Measurements from ENCODE around the gene UQCR11.

The UQCR11 gene

DNA sequence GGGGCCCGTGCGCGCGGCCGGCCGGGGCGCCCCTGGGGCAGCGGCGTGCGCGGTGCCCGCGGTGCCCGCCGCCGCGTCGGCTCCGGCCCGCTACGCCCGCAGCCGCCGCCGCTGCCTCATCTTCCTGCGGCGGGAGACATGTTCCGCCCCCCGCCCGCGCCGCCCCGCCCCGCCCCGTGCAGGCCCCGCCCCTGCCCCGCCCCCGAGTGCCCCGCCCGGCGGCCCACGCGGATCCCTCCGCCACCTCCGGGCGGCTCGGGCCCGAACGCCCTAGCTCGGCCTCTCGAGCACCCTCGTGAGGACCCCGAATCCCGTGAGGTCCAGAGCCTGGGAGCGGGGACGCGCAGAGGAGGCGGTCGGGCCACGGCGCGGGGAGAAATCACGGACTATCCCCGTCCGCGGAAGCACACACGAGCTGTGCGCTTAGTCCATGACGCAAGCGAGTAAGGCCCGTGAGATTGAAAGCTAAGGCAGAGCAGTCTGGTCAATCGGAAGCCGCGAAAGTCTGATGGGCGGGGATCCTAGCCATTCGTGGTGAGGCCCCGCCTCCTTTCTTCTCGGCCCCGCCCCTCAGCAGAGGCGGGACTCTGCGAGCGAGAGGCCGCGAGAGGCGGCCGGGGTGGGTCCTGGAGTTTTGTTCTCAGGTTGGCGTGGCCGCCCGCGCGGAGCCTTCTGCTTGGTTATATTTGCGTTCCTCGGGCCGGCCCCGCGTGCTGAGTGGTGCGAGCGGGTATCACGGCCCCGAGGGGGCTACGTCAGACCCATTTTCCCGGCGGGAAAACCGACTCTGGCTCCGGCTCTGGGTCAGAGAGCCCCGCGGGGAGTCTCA is 47.4 kb upstream of the UQCR11 start, which contains the start of gene TCF3:
Gene TCF3 (minus strand): TSS at position 145 of the 829 bp plus-strand sequence. CDS start 2,367 bp downstream, outside the sequence.
- TF ChIP-seq CREB1 (IDR thresholded peaks at IDR 0.05; ENCODE audit: low read depth), result peak; percentile 96
- no peak for TF ChIP-seq NFIC (IDR thresholded peaks at IDR 0.05)
- TF ChIP-seq, protein P1, sequence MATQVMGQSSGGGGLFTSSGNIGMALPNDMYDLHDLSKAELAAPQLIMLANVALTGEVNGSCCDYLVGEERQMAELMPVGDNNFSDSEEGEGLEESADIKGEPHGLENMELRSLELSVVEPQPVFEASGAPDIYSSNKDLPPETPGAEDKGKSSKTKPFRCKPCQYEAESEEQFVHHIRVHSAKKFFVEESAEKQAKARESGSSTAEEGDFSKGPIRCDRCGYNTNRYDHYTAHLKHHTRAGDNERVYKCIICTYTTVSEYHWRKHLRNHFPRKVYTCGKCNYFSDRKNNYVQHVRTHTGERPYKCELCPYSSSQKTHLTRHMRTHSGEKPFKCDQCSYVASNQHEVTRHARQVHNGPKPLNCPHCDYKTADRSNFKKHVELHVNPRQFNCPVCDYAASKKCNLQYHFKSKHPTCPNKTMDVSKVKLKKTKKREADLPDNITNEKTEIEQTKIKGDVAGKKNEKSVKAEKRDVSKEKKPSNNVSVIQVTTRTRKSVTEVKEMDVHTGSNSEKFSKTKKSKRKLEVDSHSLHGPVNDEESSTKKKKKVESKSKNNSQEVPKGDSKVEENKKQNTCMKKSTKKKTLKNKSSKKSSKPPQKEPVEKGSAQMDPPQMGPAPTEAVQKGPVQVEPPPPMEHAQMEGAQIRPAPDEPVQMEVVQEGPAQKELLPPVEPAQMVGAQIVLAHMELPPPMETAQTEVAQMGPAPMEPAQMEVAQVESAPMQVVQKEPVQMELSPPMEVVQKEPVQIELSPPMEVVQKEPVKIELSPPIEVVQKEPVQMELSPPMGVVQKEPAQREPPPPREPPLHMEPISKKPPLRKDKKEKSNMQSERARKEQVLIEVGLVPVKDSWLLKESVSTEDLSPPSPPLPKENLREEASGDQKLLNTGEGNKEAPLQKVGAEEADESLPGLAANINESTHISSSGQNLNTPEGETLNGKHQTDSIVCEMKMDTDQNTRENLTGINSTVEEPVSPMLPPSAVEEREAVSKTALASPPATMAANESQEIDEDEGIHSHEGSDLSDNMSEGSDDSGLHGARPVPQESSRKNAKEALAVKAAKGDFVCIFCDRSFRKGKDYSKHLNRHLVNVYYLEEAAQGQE (IDR thresholded peaks at IDR 0.05; ENCODE audit: low read depth), result no peak
- TF ChIP-seq TCF12 (IDR thresholded peaks at IDR 0.05; ENCODE audit: low read depth), result no peak
- TF ChIP-seq EP300 (IDR thresholded peaks at IDR 0.05; ENCODE audit: borderline replicate concordance), result peak; percentile 9; the same call in 1 of the 2 replicates
- peak; percentile 35; the same call in 1 of the 2 replicates for TF ChIP-seq YY1 (IDR thresholded peaks at IDR 0.05; ENCODE audit: low read depth)
- TF ChIP-seq TAF1 (IDR thresholded peaks at IDR 0.05; ENCODE audit: low read depth), result peak; percentile 91
- TF ChIP-seq TEAD4 (IDR thresholded peaks at IDR 0.05), result no peak
- TF ChIP-seq, protein P2, sequence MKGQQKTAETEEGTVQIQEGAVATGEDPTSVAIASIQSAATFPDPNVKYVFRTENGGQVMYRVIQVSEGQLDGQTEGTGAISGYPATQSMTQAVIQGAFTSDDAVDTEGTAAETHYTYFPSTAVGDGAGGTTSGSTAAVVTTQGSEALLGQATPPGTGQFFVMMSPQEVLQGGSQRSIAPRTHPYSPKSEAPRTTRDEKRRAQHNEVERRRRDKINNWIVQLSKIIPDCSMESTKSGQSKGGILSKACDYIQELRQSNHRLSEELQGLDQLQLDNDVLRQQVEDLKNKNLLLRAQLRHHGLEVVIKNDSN (IDR thresholded peaks at IDR 0.05), result 0 out of 2 replicates have a peak, but pooled peaks have one; percentile 24
- peak; percentile 67 for TF ChIP-seq EGR1 (IDR thresholded peaks at IDR 0.05)
- no peak for TF ChIP-seq RAD21 (IDR thresholded peaks at IDR 0.05; ENCODE audit: low read depth)
- TF ChIP-seq CEBPB (IDR thresholded peaks at IDR 0.05), result peak; percentile 65; the same call in 1 of the 2 replicates
- TF ChIP-seq ZBTB7A (IDR thresholded peaks at IDR 0.05; ENCODE audit: low read depth), result peak; percentile 96
- TF ChIP-seq, protein P3, sequence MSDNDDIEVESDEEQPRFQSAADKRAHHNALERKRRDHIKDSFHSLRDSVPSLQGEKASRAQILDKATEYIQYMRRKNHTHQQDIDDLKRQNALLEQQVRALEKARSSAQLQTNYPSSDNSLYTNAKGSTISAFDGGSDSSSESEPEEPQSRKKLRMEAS (IDR thresholded peaks at IDR 0.05), result peak; percentile 48; the same call in 1 of the 2 replicates
- no peak for TF ChIP-seq FOXM1 (IDR thresholded peaks at IDR 0.05; ENCODE audit: borderline replicate concordance, low read depth)

DNA sequence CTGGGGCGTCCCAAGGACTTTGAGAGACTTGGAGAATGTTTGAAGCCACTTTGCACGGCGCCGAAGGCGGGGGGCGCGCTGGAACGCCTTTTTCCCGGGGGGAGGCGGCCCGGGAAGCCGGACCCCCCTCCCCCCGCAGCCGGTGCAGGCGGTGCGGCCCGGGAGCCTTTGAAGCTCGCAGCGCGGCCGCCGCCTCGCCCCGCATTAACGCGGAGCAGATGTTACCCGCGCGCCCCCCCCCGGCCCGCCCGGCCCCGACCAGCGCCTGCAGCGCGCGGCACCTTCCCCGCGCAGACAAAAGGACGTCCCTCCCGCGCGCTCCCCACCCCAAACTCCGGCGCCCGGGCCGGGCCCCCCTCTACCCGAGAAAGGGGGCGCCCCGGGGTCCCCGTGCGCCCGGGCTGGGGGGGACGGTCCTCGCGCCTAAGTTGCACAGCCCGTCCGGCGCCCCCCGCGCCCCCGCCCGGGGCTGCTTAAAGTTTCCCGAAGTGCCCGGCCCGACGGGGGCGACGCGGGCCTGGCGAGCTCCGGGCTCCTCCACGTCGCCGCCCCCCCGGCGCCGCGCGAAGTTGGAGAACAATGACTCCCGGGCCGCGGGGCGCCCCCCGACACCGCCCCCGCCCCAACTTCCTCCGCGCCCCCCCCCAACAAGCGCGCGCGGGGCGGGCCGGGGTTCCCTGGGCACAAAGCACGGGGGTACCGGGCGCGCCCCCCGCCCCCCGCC is 46.5 kb upstream of the UQCR11 start:
- peak; percentile 93 for TF ChIP-seq ZBTB7A (IDR thresholded peaks at IDR 0.05; ENCODE audit: low read depth)
- TF ChIP-seq TEAD4 (IDR thresholded peaks at IDR 0.05), result peak; percentile 19; the same call in 1 of the 2 replicates
- TF ChIP-seq EGR1 (IDR thresholded peaks at IDR 0.05), result no peak; the same call in 1 of the 2 replicates
- TF ChIP-seq TCF12 (IDR thresholded peaks at IDR 0.05; ENCODE audit: low read depth), result 0 out of 2 replicates have a peak, but pooled peaks have one; percentile 15

DNA sequence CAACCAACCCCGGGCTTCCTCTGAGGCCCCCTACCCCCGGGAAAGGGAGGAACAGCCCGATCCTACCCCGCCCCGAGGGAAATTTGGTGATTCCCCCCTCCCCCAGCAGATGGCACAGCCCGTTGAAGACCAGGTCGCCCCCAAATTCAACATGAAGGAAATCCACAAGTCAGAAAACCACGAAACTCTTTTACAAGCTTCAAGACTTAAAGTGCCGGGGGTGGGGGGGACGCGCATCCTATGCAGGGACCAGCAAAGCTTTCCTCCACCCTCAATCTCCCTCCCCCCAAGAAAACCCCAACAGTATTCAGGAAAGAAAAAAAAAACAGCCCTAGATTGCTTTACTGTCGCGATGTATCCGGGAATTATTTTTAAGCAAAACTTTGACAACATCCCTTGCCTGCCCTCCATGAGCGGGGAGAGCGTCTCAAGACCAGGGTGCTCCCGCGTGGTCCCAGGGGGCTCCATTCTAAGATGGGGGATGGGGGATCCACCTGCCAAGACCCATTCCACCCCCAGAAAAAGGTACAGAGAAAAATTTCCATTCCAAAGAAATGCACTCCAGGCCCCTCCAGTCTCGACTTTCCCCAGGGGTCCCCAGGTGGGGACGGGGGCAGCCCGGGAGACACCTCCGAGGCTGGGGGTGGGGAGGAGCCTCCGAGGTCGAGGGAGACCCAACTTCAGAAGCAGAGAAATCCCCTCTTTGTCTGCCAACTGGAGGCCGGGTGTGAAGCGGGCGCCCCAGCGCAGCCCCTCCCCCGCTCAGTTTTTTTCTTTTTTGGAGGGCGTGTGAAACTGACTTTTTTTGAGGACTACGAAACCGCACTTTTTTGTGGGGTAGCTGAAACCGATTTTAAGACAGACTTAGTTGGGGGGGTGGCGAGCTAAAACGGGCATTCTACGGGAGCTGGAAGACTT is 45.6 kb upstream of the UQCR11 start:
- TF ChIP-seq EGR1 (IDR thresholded peaks at IDR 0.05) (no peak), TCF12 (IDR thresholded peaks at IDR 0.05; ENCODE audit: low read depth) (no peak), EP300 (IDR thresholded peaks at IDR 0.05; ENCODE audit: borderline replicate concordance) (no peak)
- TF ChIP-seq, protein P1 (IDR thresholded peaks at IDR 0.05; ENCODE audit: low read depth), result no peak

DNA sequence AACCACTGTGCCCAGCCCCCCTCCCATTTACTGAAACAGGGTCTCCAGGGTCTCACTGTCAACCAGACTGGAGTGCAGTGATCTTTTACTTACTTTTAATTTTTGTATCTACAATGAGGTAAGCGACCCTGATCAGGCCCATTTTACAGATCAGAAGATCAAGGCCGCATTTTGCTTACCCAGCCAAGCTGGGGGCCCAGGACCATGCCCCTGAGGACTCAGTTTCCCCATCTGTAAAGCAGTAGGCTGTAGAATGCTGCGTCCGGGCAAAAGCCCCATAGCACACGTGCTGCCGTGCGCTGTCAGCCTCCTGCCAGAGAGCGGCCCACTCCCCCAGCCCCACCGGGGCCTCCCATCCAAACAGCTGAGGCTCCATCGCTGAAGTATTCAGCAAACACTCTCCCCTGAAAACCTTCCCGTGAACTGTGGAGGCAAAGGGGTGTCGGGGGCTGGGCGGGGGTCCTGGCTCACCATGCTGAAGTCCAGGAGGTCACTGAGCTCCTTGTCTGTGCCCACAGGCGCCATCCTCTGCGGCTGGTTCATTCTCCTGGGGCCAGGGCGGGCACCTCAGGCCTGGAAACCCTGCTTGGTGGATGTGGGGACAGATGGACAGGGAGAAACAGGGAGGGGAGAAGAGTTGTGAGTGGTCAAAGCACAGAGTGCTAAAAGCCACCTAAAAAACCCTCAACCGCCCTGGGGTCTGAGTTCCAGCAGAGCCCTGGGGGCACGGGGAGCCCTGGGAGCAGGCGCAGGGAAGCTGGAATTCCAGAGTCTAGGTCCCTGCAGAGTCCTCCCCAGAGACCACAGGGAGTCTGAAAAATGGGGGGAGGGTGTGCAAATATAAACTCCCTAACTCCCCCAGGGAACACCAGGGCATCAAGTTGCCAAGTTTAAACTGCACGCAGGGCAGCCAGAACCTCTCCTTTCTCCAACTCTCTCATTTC is 44.7 kb upstream of the UQCR11 start:
- TF ChIP-seq EGR1 (IDR thresholded peaks at IDR 0.05), result no peak
- no peak for TF ChIP-seq ZBTB7A (IDR thresholded peaks at IDR 0.05; ENCODE audit: low read depth)
- TF ChIP-seq, protein P3 (IDR thresholded peaks at IDR 0.05), result no peak
- TF ChIP-seq TCF12 (IDR thresholded peaks at IDR 0.05; ENCODE audit: low read depth), result no peak
- no peak for TF ChIP-seq EP300 (IDR thresholded peaks at IDR 0.05; ENCODE audit: borderline replicate concordance)
- no peak for TF ChIP-seq NFIC (IDR thresholded peaks at IDR 0.05)
- TF ChIP-seq YY1 (IDR thresholded peaks at IDR 0.05; ENCODE audit: low read depth), result no peak
- no peak for TF ChIP-seq RAD21 (IDR thresholded peaks at IDR 0.05; ENCODE audit: low read depth)
